GM12875 (cell line): ENCODE measurements around the gene ZBTB1.
"Not testable (repeated sequence)": the region's sequence is repeated elsewhere in the genome, so short reads cannot be mapped to it uniquely, and the experiment has no call there.

Experiments used
- H3K4me3 ChIP-seq: one replicate; pipeline ENCODE4 v1.5.1; 2011; ENCODE audit warnings: low read depth, low read length, control low read depth
- TF ChIP-seq, protein P1 (sequence below): IDR thresholded peaks from 2 replicates; pipeline ENCODE4 v1.5.1; 2011; ENCODE audit warnings: low read depth, mild to moderate bottlenecking, control low read depth, inconsistent platforms, low read length, moderate library complexity, borderline replicate concordance; ENCODE audit not compliant: insufficient read depth

The ZBTB1 gene

GRCh38 chr14:64513271-64513670 is 8.7 kb downstream of the ZBTB1 start:
- H3K4me3 ChIP-seq, result no peak overlapping the region
- TF ChIP-seq, protein P1, sequence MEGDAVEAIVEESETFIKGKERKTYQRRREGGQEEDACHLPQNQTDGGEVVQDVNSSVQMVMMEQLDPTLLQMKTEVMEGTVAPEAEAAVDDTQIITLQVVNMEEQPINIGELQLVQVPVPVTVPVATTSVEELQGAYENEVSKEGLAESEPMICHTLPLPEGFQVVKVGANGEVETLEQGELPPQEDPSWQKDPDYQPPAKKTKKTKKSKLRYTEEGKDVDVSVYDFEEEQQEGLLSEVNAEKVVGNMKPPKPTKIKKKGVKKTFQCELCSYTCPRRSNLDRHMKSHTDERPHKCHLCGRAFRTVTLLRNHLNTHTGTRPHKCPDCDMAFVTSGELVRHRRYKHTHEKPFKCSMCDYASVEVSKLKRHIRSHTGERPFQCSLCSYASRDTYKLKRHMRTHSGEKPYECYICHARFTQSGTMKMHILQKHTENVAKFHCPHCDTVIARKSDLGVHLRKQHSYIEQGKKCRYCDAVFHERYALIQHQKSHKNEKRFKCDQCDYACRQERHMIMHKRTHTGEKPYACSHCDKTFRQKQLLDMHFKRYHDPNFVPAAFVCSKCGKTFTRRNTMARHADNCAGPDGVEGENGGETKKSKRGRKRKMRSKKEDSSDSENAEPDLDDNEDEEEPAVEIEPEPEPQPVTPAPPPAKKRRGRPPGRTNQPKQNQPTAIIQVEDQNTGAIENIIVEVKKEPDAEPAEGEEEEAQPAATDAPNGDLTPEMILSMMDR, result no peak

- no peak overlapping the region for H3K4me3 ChIP-seq
- TF ChIP-seq, protein P1, result no peak
Measured at GRCh38 chr14:64515053-64515452, 10.5 kb downstream of the ZBTB1 start.

GRCh38 chr14:64516969-64517368 is 12.4 kb downstream of the ZBTB1 start:
- H3K4me3 ChIP-seq, result no peak overlapping the region
- TF ChIP-seq, protein P1, result no peak

DNA sequence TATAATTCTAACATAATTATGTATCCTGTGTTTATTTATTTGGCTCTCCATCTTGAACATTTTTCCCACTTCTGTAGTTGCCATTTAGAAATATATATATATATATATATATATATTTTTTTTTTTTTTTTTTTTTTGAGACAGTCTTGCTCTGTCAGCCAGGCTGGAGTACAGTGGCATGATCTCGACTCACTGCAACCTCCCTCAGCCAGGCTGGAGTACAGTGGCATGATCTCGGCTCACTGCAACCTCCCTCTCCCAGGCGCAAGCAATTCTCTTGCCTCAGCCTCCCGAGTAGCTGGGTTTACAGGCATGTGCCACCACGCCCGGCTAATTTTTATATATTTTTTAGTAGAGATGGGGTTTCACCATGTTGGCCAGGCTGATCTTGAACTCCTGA is 13.1 kb downstream of the ZBTB1 start:
- not testable (repeated sequence) for H3K4me3 ChIP-seq

DNA sequence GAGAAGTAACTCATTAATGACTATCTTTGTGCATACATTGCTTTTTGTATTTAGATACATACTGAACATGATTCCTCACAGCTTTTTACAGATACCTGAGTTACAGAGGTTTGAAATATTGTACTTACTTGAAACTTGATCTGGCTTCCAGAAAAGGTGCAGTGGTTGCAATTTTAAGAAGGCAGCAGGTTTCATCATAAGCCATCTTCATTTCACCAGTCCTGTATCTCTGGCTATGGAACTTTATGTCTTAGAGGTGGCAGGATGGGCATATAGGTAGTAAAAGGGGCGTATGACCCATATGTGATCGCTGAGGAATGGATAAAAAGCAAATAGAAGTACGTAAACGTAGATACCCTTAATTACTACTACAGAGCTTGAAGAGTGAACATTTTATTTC is 13.7 kb downstream of the ZBTB1 start:
- H3K4me3 ChIP-seq, result no peak overlapping the region
- TF ChIP-seq, protein P1, result no peak

DNA sequence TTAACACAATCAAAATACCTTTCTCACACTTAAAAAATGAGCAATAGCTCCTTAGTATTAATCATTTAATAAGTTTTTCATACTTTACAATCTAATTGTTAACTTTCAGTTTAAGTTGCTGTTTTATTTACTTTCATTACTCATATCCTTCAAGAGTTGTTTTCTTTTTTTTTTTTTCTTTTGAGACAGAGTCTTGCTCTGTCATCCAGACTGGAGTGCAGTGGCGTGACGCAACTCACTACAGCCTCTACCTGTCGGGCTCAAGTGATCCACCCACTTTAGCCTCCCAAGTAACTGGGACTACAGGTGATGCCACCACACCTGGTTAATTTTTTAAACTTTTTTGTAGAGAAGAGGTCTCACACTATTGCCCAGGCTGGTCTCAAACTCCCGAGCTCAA is 16.1 kb downstream of the ZBTB1 start:
- H3K4me3 ChIP-seq, result no peak overlapping the region
- TF ChIP-seq, protein P1, result no peak

DNA sequence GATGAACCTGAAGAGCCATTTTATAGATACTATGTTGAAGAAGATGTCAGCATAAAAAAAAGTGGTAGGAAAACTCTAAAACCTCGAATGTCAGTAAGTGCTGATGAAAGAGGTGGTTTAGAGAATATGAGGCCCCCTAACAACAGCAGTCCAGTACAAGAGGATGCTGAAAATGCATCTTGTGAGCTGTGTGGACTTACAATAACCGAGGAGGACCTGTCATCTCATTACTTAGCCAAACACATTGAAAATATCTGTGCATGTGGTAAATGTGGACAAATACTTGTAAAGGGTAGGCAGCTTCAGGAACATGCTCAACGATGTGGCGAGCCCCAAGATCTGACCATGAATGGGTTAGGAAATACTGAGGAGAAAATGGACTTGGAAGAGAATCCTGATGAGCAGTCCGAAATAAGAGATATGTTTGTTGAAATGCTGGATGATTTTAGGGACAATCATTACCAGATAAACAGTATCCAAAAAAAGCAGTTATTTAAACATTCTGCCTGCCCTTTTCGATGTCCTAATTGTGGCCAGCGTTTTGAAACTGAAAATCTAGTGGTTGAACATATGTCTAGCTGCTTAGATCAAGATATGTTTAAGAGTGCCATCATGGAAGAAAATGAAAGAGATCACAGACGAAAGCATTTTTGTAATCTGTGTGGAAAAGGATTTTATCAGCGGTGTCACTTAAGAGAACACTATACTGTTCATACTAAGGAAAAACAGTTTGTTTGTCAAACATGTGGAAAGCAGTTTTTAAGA is 18.2 kb downstream of the ZBTB1 start:
- no peak overlapping the region for H3K4me3 ChIP-seq
- TF ChIP-seq, protein P1, result no peak

DNA sequence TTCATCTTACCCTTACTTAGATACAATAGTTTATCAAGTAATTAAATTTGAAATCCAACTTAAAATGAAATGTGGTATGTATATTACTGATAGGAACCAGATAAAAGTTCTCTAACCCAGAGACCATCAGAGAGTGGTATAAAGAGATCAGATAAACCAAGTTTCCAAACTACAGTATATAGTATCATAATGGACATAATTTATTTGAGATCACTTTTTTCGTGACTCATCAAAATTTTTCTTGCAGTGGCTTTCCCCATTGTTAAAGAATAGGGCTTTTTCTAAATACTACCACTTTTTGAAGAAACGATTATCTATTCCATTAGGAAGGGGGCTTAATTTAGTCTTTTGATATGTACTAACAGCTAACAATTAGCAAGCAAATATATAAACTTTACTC is 20.8 kb downstream of the ZBTB1 start:
- TF ChIP-seq, protein P1, result no peak

More for the DNA sequence above, 20.8 kb downstream of the ZBTB1 start:
- H3K4me3 ChIP-seq, result no peak overlapping the region
